NCI-H82 treated with DMSO at 0.1 percent for 48 hours (cell line): Measurements from ENCODE around the gene FOXF1.

Source experiments
- DNase-seq: peaks from one replicate; lab custom pipeline; 2025; ENCODE audit not compliant: unreplicated experiment; lab: John Stamatoyannopoulos, UW

FOXF1 gene

DNA sequence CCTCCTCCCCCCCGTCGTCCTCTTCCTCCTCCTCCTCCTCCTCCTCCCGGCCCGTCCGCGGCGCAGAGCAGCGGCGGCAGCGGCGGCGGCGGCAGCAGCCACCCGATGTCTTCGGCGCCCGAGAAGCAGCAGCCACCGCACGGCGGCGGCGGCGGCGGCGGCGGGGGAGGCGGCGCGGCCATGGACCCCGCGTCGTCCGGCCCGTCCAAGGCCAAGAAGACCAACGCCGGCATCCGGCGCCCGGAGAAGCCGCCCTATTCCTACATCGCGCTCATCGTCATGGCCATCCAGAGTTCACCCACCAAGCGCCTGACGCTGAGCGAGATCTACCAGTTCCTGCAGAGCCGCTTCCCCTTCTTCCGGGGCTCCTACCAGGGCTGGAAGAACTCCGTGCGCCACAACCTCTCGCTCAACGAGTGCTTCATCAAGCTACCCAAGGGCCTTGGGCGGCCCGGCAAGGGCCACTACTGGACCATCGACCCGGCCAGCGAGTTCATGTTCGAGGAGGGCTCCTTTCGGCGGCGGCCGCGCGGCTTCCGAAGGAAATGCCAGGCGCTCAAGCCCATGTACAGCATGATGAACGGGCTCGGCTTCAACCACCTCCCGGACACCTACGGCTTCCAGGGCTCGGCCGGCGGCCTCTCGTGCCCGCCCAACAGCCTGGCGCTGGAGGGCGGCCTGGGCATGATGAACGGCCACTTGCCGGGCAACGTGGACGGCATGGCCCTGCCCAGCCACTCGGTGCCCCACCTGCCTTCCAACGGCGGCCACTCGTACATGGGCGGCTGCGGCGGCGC, at the start of gene FOXF1:
TSS of gene FOXF1 (plus strand) at position 63 of the 797 bp plus-strand sequence. CDS start at position 106, 43 bp downstream.
- no peak for DNase-seq

DNA sequence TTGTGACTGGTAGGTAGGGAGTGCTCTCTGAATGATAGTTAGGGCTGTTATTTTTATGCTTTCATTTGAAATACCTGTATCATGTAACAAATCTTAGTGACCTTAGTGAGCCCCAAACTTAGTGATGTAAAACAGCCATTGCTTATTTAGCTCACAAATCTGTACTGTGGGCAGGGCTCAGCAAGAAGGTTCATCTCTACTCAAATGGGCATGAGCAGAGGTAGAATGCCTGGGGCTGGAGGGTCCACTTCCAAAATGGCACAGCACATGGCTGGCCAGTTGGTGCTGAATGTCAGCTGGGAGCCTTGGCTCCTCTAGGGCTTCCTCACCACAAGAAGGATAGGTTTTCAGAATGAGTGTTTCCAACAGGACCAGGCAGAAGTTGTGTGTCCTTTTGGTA, 49.3 kb upstream of the FOXF1 start:
- DNase-seq: no peak

DNA sequence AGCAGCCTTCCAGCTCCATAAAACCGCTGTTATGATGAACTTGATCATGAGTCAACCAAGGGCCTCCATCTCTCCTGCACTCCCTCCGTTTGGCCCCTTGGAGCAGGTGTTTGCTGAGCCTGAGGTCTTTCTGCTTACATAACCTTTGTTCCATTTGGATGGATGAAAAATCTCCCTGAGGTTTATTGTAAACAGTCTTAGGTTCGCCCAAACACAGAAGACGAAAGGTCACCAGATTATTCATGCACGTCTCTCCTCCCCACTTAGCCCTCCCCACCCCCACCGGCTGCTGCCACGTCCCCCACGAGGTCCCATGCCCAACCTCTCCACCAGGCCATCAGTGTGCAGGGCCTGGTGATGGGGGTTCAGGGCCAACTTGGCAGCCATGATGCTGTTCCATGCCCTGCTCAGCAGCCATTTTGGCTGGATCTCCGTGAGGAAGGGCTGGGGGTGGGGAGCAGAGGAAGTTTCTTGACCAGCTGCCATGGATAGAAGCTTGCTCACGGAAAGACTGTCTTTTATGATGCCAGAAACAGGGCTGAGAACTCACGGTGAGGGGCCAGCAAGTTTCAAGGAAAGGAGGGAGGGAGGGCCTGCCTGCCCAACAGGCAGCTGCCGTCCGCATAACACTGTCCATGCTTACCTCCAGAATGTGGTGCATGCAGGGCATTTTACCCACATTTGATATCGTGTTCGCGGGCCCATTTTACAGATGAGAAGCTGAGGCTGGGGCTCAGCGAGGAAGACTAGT, 47.8 kb upstream of the FOXF1 start:
- DNase-seq: no peak

DNA sequence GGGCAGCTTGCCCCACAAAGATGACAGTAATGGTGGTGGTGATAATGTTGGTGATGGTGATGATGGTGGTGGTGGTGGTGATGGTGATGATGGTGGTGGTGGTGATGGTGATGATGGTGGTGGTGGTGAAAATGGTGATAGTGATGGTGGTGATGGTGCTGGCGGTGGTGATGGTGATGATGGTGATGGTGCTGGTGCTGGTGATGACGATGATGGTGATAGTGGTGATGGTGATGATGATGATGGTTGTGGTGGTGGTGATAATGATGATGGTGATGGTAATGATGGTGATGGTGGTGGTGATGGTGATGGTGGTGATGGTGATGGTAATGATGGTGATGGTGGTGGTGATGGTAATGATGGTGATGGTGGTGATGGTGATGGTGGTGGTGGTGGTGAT, 46.3 kb upstream of the FOXF1 start:
- DNase-seq: no peak

DNA sequence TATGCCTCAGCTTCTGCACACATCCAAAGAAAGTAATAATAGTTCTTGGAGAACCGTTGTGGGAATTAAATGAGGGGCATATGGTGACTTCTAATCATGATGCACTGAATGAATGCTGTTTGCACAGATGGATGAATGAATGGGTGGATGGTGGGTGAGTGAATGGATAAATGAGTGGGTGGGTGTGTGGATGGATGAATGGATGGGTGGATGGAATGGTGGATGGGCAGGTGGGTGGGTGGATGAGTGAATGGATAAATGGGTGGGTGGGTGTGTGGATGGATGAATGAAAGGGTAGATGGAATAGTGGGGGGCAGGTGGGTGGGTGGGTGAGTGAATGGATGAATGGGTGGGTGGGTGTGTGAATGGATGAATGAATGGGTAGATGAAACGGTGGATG, 44.9 kb upstream of the FOXF1 start:
- no peak for DNase-seq

DNA sequence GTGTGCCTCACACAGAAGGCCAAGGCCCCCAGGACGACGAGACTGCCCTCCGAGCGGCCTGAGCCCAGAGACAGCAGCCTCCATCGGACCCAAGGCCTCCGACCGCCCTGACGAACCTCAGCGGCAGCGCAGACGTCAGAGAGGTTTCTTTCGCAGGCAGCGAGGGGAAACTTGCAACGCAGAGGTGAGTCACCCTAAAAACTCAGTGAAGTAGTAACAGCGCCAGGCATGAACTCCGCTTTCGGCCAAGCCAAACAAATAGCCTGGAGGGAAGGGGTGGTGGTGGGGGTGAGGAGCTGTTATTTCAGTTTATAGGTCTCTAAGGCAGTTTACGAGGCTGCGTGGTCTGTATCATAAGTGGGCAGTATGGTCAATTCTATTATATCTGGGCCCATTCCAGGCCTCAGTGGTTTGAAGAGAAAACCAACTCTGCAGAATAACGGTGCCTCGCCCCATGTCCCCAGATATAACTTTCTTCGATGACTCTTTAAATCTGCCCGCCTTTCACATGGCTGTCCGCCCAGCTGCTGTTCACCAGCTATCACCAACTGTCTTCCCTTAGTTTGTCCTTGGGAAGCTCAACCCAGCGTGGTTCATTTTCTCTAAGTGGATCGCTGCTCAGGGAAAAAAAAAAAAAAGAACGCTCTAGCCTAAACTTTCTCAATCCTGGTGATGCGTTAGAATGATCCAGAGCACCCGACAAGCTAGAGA, 43.5 kb upstream of the FOXF1 start:
- no peak for DNase-seq

DNA sequence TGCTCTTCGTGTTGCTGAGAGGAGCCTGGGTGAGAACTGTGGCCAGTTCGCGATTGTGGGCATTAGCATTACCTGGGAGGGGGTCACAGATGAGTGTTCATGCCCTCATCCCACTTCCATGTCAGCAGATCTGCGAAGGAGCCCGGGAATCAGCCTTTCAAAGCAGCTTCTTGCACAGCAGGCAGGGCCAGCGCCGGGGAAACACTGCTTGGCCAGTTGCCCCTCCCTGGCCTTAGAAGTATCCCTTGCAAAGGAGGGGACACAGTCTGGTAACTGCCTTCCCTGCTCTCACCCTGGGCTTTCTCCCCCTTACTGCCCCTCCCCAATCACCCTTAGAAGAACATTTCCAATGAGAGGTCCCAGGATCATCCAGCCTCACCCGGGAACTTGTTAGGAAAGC, 42.8 kb upstream of the FOXF1 start:
- DNase-seq: no peak

DNA sequence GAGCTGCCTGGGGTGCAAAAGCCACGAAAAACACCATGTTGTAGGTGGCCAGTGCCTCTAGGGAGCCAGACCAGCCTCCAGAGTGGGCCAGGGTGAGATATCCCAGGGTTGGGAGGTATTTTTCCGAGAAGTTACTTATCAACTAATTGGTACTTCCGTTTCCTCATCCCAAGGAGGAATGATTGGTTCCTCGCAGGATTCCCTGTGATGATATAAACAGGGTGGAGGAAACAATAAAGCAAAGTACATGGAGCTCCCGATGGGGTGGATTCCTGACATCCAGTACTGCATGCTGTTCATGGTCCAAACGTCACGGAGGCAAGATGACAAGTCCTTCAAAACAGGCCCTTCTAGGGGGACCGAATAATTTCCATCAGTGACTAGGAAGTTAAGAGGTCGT, 39.4 kb upstream of the FOXF1 start:
- no peak for DNase-seq

DNA sequence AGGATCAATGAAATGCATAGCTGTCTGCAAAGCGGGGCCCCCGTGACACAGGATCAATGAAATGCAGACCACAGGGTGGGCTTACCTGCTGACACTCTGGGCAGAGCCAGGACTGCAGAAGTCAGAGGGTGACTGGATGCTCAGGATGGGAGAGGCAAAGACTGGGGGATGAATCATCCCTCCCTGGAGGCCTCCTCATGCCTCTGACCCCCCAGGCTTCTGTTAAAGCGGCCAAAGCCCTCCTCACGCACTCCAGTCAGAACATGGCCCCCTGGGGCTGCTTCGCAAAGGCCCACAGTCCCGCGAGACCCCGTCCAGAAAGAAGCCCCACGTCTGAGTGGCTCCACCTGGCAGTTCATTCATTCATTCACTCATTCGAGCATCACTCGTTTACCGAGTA, 38.4 kb upstream of the FOXF1 start:
- DNase-seq: no peak

DNA sequence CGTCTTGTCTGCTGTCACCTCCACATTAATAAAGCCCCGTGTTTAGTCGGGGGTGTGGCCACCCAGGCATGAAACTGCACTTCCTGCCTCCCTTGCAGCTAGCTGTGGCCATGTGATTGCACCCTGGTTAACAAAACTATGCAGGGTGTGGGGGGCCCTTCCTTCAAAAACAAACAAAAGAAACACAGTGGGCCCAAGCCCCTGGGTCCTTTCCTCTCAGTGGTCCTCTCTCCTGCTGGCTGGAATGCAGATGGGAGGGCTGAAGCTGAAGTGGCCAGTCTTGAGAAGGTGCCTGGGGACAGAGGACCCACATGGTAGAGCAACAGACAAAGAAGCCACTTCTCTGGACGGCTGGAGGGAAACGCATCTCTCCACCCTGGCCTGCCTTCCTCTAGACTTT, 38.0 kb upstream of the FOXF1 start:
- no peak for DNase-seq

DNA sequence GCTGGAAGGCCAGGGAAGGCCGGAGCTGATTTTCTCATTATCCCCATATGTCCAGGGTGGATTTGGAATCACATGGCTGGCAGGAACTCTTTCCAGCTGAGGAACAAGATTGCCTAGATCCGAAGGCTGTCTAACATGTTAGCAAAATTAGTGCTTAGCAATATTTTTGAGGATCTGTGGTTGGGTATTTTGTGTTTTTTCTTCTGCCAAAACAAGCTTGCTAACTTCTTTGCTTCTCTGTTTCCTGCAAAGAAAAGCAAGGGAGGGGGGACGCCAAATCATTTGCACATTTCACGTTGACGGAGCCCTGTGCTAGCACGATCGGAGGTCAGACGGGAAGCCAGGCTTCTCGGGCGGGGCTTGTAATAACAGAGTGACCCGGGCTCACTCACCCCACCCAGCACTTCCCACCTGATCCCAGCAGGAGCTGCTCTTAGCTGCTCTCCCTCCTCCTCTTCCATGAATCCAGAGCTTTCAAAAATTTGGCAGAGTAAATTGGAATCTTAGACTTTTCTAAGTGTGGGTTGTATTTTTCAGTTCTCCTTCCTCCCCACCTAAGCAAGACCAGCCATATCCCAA, 33.3 kb upstream of the FOXF1 start:
- DNase-seq: no peak

DNA sequence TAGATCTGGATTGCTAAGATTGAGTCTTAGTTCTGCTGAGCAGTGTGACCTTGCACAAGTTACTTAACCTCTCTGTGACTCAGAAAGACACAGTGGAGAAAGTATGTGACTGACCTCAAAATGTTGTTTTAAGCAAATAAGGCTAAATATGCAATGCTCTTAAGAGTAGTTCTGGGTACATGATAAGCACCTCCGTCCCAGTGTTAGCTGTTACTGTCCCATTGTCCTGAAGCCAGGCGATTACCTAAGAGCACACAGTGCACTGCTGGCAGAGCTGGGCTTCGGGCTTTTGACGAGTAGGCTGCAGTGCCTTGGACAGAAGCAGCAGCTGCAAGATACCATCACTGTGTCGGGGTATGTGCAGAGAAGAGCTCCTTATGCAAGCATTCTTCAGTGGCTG, 32.7 kb upstream of the FOXF1 start:
- DNase-seq: no peak

DNA sequence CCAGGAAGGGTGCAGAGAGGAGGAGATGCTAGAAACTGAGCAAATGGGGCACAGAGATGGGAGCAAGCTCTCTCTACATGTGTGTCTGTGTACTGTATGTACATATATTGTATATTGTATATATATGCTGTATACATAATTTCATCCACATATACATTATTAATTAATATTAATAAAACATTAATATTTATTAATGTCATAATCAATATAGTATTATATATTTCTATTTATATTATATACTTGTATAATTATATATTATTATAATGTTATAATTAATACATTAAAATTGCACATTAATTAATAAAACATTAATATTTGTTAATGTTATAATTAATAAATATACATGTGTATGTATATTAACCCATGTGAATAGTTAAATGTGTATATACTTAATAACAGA, 31.5 kb upstream of the FOXF1 start:
- DNase-seq: no peak

DNA sequence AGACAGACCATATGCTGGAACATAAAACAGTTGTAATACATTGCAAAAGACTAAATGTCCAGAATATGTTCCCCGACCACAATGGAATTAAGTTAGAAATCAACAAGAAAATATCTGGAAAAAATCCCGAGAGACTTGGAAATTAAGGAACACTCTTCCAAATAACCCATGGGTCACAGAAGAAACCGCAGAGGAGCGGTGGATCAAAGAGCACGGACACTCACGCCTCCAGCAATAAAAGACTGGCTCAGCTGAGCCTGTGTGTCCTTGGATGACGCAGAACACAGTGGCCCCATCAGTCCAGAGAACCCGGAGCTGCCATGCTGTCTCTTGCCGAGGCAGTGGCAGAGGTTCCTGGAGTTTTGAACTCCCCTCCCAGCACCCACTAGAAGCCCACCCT, 30.9 kb upstream of the FOXF1 start:
- no peak for DNase-seq

DNA sequence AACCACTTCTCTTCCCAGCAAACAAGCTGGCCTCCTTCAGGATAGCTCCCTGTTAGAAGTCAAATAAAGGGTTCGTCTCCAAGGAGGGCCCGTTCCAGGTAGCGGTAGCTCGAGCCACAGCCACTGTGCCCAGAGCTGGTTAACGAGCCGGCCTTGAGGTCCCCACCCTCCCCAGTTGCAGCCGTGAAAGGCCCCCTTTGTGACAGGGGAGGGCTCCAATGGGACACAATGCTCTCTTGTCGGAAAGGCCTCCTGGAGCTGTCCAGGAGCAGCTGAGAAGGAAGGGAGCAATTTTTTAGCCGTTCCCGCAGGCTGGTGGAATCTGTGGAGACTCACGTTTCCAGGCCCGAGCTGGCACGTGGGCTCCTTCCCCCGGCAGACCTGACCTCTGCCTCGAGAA, 29.9 kb upstream of the FOXF1 start:
- no peak for DNase-seq

DNA sequence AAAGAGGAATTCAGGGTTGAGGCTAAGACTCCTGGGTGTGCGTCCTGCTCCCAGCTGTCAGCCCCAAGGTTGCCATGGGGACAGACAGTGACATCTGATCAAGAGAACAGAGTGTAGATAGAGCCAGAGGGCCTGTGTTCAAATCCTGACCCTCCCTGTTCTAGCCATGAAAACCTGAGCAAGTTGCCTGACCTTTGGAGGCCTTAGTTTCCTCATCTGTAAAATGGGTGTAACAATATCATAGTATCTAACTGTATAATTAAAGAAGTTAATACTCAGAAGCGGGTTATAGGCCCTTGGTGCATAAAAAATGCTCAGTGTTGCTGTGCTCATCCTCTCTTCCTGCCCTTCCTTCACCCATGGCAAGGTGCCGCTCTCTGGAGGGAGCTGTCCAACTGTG, 28.7 kb upstream of the FOXF1 start:
- DNase-seq: no peak

DNA sequence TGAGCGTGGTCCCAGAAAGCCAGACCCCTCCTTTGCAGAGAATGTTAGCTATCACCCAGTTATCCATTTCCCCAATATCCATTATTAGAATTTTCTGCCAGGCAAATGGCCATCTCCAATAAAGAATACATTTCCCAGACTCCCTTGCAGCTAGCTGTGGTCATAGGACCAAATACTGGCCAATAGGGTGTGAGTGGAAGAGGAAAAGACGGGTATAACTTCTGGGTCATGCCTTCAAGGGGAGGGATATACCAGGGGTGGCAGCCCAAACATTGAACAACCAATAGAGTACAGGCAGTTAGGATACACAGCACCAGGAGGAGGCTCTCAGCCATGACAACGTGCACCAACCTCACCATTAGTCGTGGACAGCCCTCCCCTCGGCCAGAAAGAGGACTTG, 26.1 kb upstream of the FOXF1 start:
- no peak for DNase-seq

DNA sequence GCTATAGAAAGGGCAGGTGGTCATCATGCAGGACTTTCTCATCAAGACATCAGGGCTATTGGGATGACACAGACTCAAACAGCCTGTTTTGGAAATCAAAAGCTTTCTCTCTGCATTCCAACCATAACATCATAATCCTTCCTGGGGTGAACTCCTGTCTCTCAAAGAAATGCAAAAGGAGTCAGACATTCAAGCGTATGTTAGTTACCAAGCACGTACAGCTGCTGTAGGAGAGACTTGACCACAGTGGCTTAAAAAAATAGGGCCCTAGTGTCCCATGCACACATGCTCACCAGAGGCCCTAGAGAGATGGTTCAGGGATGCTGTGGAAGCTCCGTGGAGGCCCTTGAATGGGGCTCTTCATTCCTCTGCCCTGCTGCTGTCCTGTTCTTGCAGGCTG, 24.6 kb upstream of the FOXF1 start:
- DNase-seq: no peak

DNA sequence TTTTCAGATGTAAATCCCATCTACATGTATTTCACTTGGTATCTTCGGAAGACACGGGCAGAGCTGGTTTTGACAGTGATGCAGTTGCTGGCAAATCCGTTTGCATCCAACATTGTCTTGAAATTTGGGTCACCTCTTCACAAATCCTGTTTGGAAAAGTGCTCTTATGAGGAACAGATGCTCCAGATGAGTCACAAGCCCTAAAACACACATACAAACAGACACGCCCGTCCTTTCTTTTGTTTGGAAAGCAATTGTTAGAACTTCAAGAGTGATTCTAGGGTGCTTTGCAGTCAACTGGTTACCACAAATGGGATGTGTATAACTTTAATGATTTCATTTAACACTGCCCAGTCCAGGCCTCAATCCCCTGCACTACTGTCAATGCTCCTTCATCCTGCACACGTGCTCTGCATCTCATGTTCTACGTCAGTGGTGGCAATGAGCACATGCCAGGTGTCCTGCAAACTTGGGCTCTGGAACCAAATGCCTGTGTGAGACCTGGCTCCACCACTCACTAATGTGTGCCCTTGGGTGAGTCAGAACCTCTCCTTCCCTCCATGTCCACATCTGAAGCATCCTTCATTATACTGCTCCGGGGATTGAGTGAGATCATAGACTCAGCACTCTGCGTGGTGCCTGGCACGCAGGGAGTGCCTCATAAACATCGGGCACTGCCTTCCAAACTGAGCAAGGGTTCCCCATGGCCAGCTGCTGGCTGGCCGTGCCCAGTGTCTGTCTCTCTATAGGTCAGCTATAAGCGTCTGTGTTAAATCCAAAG, 19.3 kb upstream of the FOXF1 start:
- no peak for DNase-seq

DNA sequence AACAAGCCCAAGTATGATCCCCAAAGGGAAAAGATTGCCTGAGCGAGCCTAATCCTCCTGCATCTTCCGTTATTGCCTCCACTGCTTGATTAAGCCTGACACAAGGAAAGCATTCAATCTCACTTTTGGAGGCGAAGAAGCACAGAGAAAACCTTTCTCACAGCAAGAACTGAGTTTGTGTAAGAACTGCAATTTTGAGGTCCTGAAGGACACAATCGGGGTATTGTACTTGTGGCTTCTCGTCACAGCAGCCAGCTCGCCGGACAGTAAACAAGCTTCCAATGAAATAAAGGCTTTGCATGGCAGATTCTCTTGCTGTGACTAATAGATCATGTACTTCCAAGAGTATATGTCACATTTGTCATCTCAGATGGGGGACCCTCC, 18.7 kb upstream of the FOXF1 start:
- no peak for DNase-seq
